Peyer's patch (tissue), 4 donors: ENCODE data around the gene SYN1. TPM values are rescaled to one million over a fixed set of nuclear protein-coding genes. Genes with fewer than 3 reads are reported as not detected.

Experiments
- DNase-seq, 3 donors: peaks; one replicate each; pipeline ENCODE4 v3.0.0-alpha.2; 2017 to 2019
- H3K27ac ChIP-seq, 4 donors: fragments of 200-600 bp; sonication (generic); one replicate each; pipeline ENCODE4 v1.5.1; 2016 to 2019
- H3K27me3 ChIP-seq, 2 donors: fragments of 200-600 bp; sonication (generic); one replicate each; pipeline ENCODE4 v1.5.1; 2019
- H3K36me3 ChIP-seq, 3 donors: fragments of 200-600 bp; sonication (generic); one replicate each; pipeline ENCODE4 v1.5.1; 2016 to 2019
- H3K4me1 ChIP-seq, 4 donors: fragments of 200-600 bp; sonication (generic); one replicate each; pipeline ENCODE4 v1.5.1; 2016 to 2019
- H3K4me3 ChIP-seq, 4 donors: fragments of 200-600 bp; sonication (generic); 1 replicate in 3 of 4; 2 replicates in 1 of 4; pipeline ENCODE4 v1.5.1; 2016 to 2019; ENCODE audit warnings: mild to moderate bottlenecking in 1 of 4
- H3K9me3 ChIP-seq, 4 donors: fragments of 200-600 bp; sonication (generic); one replicate each; pipeline ENCODE4 v1.5.1; 2016 to 2019; ENCODE audit warnings: mild to moderate bottlenecking in 1 of 4
- CTCF ChIP-seq, 6 experiments: fragments of 450-650 bp in 4 of 6; fragments of 200-600 bp in 2 of 6; sonication (generic) in 1 of 6; IDR thresholded peaks; one replicate each; pipeline ENCODE4 v1.5.1; 2017 to 2019; ENCODE audit warnings: antibody characterized with exemption in 6 of 6, mild to moderate bottlenecking in 3 of 6, moderate library complexity in 1 of 6
- POLR2A ChIP-seq, 2 donors: fragments of 450-650 bp; IDR thresholded peaks; one replicate each; pipeline ENCODE4 v1.5.1; 2017; ENCODE audit warnings: antibody characterized with exemption in 2 of 2, mild to moderate bottlenecking in 2 of 2, moderate library complexity in 2 of 2
- total RNA-seq, 4 donors: library from RNA; depleted of rRNA; stranded (reverse); fragments of >200 nt; gene quantifications; one replicate each; pipeline ENCODE4 v1.1.0, GENCODE V29; 2016

The SYN1 gene
- total RNA-seq, 4 donors from 2014 or later = 0.67 TPM; not detected in 3

GRCh38 chrX:47590984-47591383, 28.7 kb downstream of the SYN1 start:
- TF ChIP-seq POLR2A (IDR thresholded peaks at IDR 0.05) (no peak), CTCF (IDR thresholded peaks at IDR 0.05) (no peak)

DNA sequence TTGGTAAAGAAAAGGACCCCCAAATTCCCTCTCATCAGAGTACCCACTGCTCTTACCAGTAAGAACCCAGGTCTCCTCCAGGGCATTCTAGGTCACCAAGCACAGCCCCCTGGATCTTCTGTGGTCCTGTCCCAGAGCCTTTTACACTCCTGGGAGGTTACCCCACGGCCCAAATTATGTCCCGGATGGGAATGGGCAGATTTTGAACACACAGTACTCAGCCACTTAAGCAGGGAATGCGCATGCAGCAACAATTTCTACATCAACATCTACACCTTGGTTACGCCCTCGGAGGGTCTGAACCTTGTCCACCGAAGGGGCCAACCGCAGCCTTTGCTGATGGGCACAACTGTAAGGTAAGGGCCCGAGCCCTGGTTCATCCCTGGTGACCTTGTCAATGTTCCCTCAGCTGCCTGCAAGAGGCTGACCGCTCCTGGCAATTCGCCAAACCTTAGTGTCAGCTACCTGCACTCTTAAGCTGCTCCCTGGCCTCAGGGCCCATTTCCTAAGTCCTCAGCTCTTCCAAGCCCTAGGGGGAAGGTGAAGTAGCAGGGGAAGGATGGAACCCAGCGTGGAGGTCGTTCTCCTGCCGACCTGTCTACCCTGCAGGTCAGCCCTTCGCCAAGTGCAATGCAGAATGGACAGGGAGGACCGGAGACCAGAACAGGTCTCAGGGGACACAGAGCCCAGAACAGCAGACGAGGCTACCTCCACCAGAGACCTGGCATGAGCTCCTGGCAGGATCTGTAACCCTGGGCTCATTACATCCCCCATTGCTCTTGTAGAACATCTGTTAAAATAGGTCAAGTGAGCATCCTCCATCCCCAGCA, 31.5 kb downstream of the SYN1 start:
- no peak for TF ChIP-seq CTCF (IDR thresholded peaks at IDR 0.05)
- TF ChIP-seq POLR2A (IDR thresholded peaks at IDR 0.05) = no peak
- peak in 1 of 3 donors; percentile 42 for DNase-seq
- H3K4me3 ChIP-seq = no peak overlapping the region
- H3K9me3 ChIP-seq = no peaks in the 10 kb centered on the region
- no peaks in the 10 kb centered on the region for H3K27me3 ChIP-seq
- H3K27ac ChIP-seq = no peak overlapping the region
- H3K36me3 ChIP-seq = no peaks in the 10 kb centered on the region
- no peaks in the 10 kb centered on the region for H3K4me1 ChIP-seq

More at GRCh38 chrX:47590984-47591383, 28.7 kb downstream of the SYN1 start:
- peak in 1 of 3 donors; percentile 13 for DNase-seq
- H3K27ac ChIP-seq = no peak overlapping the region
- no peaks in the 10 kb centered on the region for H3K27me3 ChIP-seq
- no peaks in the 10 kb centered on the region for H3K36me3 ChIP-seq
- H3K4me3 ChIP-seq = no peak overlapping the region
- no peaks in the 10 kb centered on the region for H3K9me3 ChIP-seq
- no peaks in the 10 kb centered on the region for H3K4me1 ChIP-seq

GRCh38 chrX:47587091-47587891, 32.4 kb downstream of the SYN1 start:
- Histone ChIP-seq H3K4me1 (no peaks in the 10 kb centered on the region), H3K27ac (no peak overlapping the region), H3K9me3 (no peaks in the 10 kb centered on the region), H3K27me3 (no peaks in the 10 kb centered on the region), H3K4me3 (no peak overlapping the region), H3K36me3 (no peaks in the 10 kb centered on the region)
- TF ChIP-seq CTCF (IDR thresholded peaks at IDR 0.05) = no peak
- TF ChIP-seq POLR2A (IDR thresholded peaks at IDR 0.05) = no peak
- DNase-seq = peak in 1 of 3 donors; percentile 24

GRCh38 chrX:47586043-47586787, 33.4 kb downstream of the SYN1 start:
- Histone ChIP-seq H3K27ac (no peak overlapping the region), H3K4me3 (no peak overlapping the region), H3K36me3 (no peaks in the 10 kb centered on the region), H3K4me1 (no peaks in the 10 kb centered on the region), H3K27me3 (no peaks in the 10 kb centered on the region), H3K9me3 (no peaks in the 10 kb centered on the region)
- TF ChIP-seq POLR2A (IDR thresholded peaks at IDR 0.05) (no peak), CTCF (IDR thresholded peaks at IDR 0.05) (no peak)
- DNase-seq = peak in 1 of 3 donors; percentile 36

- Histone ChIP-seq H3K27ac (no peak overlapping the region), H3K36me3 (no peaks in the 10 kb centered on the region), H3K9me3 (no peaks in the 10 kb centered on the region), H3K4me3 (no peak overlapping the region), H3K27me3 (no peaks in the 10 kb centered on the region), H3K4me1 (no peaks in the 10 kb centered on the region)
- TF ChIP-seq POLR2A (IDR thresholded peaks at IDR 0.05) (no peak), CTCF (IDR thresholded peaks at IDR 0.05) (no peak)
- DNase-seq = peak in 1 of 3 donors; percentile 40
These were observed 34.4 kb downstream of the SYN1 start for GRCh38 chrX:47585273-47585672.
